IMR-90 (cell line): ENCODE measurements around the gene TEC.

Source experiments
- CHD1 ChIP-seq: IDR thresholded peaks from 2 replicates; pipeline ENCODE4 v1.6.1; 2012; ENCODE audit warnings: low read depth, low read length, improper control_type of control experiment
- NFE2L2 ChIP-seq: fragments of 150-350 bp; IDR thresholded peaks from 2 replicates; pipeline ENCODE4 v1.6.1; 2016; ENCODE audit warnings: low read depth, mild to moderate bottlenecking, low read length
- POLR2A ChIP-seq: IDR thresholded peaks from 2 replicates; pipeline ENCODE4 v1.6.1; 2012; ENCODE audit warnings: mild to moderate bottlenecking, low read depth, low read length
- RCOR1 ChIP-seq: IDR thresholded peaks from 2 replicates; pipeline ENCODE4 v1.6.1; 2012; ENCODE audit warnings: mild to moderate bottlenecking, low read length, improper control_type of control experiment; ENCODE audit not compliant: insufficient replicate concordance
- SMC3 ChIP-seq: fragments of 150-350 bp; IDR thresholded peaks from 2 replicates; pipeline ENCODE4 v1.6.1; 2016; ENCODE audit warnings: low read depth, mild to moderate bottlenecking, antibody characterized with exemption, low read length, moderate library complexity
- TF ChIP-seq, protein P1 (sequence below): conservative IDR thresholded peaks from 2 replicates; pipeline ENCODE4 v1.5.1; 2012; ENCODE audit warnings: mild to moderate bottlenecking, low read depth, low read length, improper control_type of control experiment

GRCh38 chr4:48307528-48307927 is 37.9 kb upstream of the TEC start:
- TF ChIP-seq, protein P1, sequence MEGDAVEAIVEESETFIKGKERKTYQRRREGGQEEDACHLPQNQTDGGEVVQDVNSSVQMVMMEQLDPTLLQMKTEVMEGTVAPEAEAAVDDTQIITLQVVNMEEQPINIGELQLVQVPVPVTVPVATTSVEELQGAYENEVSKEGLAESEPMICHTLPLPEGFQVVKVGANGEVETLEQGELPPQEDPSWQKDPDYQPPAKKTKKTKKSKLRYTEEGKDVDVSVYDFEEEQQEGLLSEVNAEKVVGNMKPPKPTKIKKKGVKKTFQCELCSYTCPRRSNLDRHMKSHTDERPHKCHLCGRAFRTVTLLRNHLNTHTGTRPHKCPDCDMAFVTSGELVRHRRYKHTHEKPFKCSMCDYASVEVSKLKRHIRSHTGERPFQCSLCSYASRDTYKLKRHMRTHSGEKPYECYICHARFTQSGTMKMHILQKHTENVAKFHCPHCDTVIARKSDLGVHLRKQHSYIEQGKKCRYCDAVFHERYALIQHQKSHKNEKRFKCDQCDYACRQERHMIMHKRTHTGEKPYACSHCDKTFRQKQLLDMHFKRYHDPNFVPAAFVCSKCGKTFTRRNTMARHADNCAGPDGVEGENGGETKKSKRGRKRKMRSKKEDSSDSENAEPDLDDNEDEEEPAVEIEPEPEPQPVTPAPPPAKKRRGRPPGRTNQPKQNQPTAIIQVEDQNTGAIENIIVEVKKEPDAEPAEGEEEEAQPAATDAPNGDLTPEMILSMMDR, result no peak
- TF ChIP-seq NFE2L2, result no peak
- TF ChIP-seq POLR2A, result no peak
- TF ChIP-seq SMC3, result no peak
- no peak for TF ChIP-seq RCOR1
- TF ChIP-seq CHD1, result no peak
